ENCODE results near the gene NTM. TPM values are rescaled to one million over a fixed set of nuclear protein-coding genes. Genes with fewer than 3 reads are reported as not detected.

The NTM gene
- polyA plus RNA-seq, 1 donor (not counting 4 experiments of a cell fraction or from before 2014, with no cell fraction given): 47.9 TPM

DNA sequence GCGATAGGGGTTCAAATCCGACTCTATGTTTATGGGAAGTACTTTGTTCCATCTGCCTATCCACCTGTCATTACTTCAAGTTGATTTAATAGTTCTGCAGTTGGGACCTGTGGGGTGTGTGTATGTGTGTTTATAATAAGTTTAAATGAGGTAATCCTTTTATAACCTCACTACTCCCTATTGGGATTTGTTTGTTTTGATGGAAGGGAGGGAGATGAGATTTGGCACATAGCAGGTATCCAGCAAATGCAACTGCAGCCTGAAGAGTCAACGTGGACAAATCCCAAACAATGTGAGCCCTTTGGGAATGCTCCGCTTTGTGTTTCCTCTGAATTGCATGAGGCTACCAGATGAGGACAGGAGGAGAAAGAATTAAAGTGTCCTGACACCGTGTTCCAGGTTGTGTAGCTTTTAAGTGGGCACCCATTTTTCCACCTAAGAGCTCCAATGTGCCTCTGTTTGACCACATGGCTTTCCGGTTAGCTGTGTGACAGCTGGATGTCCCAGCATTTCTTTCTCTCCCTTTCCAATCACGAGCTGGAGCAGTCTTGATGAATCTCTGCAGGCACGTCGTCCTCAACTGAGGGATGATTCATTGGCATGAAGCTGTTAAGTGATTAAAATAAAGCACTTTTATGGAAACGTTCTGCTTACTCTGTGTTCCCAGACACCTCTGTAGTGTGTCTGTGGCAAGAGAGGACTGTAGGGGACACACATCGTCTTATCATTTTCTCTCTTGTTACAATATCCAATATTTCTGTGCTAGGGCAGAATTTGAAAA, 610.7 kb downstream of the NTM start:
- H4K20me1 ChIP-seq (ENCODE audit: control insufficient read depth, extremely low read depth, insufficient read depth, low read length): no peaks in the 10 kb centered on the region
- dilution Hi-C loops (cut with MboI; ENCODE audit: extremely low pct_ligation_motif_present, low sequenced_read_pairs): no loop called here
- FAIRE-seq: peak; percentile 32
- no peak overlapping the region for H3K9ac ChIP-seq (ENCODE audit: control insufficient read depth, extremely low read depth, insufficient read depth, low read length)
- H3K27ac ChIP-seq (ENCODE audit: control insufficient read depth, insufficient read depth, low read length): no peak overlapping the region
- H3K27me3 ChIP-seq (ENCODE audit: control insufficient read depth, extremely low read depth, insufficient read depth, low read length): no peaks in the 10 kb centered on the region
- TF ChIP-seq EZH2 (IDR thresholded peaks at IDR 0.05; ENCODE audit: low read length) (no peak), CTCF (optimal IDR thresholded peaks at IDR 0.05 in 1 of 3, IDR thresholded peaks at IDR 0.05 in 1 of 3, conservative IDR thresholded peaks at IDR 0.05 in 1 of 3; ENCODE audit: extremely low read depth in 1 of 3, insufficient read depth in 2 of 3, low read length in 3 of 3) (no peak)
- H2AFZ ChIP-seq (ENCODE audit: control insufficient read depth, low read length): no peak overlapping the region
- no peaks in the 10 kb centered on the region for H3K79me2 ChIP-seq (ENCODE audit: control insufficient read depth, insufficient read depth, low read length)
- DNase-seq (ENCODE audit: low read depth, low spot score): no peak
- no peak overlapping the region for H3K4me3 ChIP-seq (ENCODE audit: control insufficient read depth in 2 of 3, extremely low read depth in 1 of 3, insufficient read depth in 2 of 3, low read depth in 1 of 3, low read length in 3 of 3)
- no peaks in the 10 kb centered on the region for H3K36me3 ChIP-seq (ENCODE audit: control insufficient read depth in 2 of 2, extremely low read depth in 1 of 2, insufficient read depth in 2 of 2, low read length in 2 of 2)
- H3K9me3 ChIP-seq (ENCODE audit: control insufficient read depth, low read depth, low read length): no peaks in the 10 kb centered on the region
- no peaks in the 10 kb centered on the region for H3K9me1 ChIP-seq (ENCODE audit: control insufficient read depth, extremely low read depth, insufficient read depth, low read length)
- H3K4me2 ChIP-seq (ENCODE audit: control insufficient read depth, extremely low read depth, insufficient read depth, low read depth, low read length): no peak overlapping the region
- H3K4me1 ChIP-seq (ENCODE audit: control insufficient read depth, extremely low read depth, insufficient read depth, low read length): peaks cover 37% of the 10 kb centered on the region

- Histone ChIP-seq H3K9me1 (ENCODE audit: control insufficient read depth, extremely low read depth, insufficient read depth, low read length) (no peaks in the 10 kb centered on the region), H3K9ac (ENCODE audit: control insufficient read depth, extremely low read depth, insufficient read depth, low read length) (no peak overlapping the region), H3K4me1 (ENCODE audit: control insufficient read depth, extremely low read depth, insufficient read depth, low read length) (peaks cover 32% of the 10 kb centered on the region), H3K9me3 (ENCODE audit: control insufficient read depth, low read depth, low read length) (no peaks in the 10 kb centered on the region), H2AFZ (ENCODE audit: control insufficient read depth, low read length) (no peak overlapping the region), H3K4me2 (ENCODE audit: control insufficient read depth, extremely low read depth, insufficient read depth, low read depth, low read length) (no peak overlapping the region), H4K20me1 (ENCODE audit: control insufficient read depth, extremely low read depth, insufficient read depth, low read length) (no peaks in the 10 kb centered on the region), H3K4me3 (ENCODE audit: control insufficient read depth in 2 of 3, extremely low read depth in 1 of 3, insufficient read depth in 2 of 3, low read depth in 1 of 3, low read length in 3 of 3) (no peak overlapping the region), H3K27me3 (ENCODE audit: control insufficient read depth, extremely low read depth, insufficient read depth, low read length) (no peaks in the 10 kb centered on the region), H3K36me3 (ENCODE audit: control insufficient read depth in 2 of 2, extremely low read depth in 1 of 2, insufficient read depth in 2 of 2, low read length in 2 of 2) (no peaks in the 10 kb centered on the region), H3K27ac (ENCODE audit: control insufficient read depth, insufficient read depth, low read length) (no peak overlapping the region), H3K79me2 (ENCODE audit: control insufficient read depth, insufficient read depth, low read length) (no peaks in the 10 kb centered on the region)
- DNase-seq (ENCODE audit: low read depth, low spot score): no peak
- FAIRE-seq: no peak
- dilution Hi-C loops (cut with MboI; ENCODE audit: extremely low pct_ligation_motif_present, low sequenced_read_pairs): no loop called here
- TF ChIP-seq CTCF (optimal IDR thresholded peaks at IDR 0.05 in 1 of 3, IDR thresholded peaks at IDR 0.05 in 1 of 3, conservative IDR thresholded peaks at IDR 0.05 in 1 of 3; ENCODE audit: extremely low read depth in 1 of 3, insufficient read depth in 2 of 3, low read length in 3 of 3) (no peak), EZH2 (IDR thresholded peaks at IDR 0.05; ENCODE audit: low read length) (no peak)
These were observed 611.7 kb downstream of the NTM start for GRCh38 chr11:131982154-131982553.
